Tibial artery (tissue), 4 donors: ENCODE measurements around the gene PTPN22.

Source experiments
- DNase-seq, 2 donors: peaks; one replicate each; pipeline ENCODE4 v3.0.0-alpha.2; 2019
- H3K27ac ChIP-seq, 2 donors: fragments of 200-600 bp; sonication (generic) in 1 of 2; 1 replicate in 1 of 2; 2 replicates in 1 of 2; pipeline ENCODE4 v1.5.1; 2018 to 2019; ENCODE audit warnings: mild to moderate bottlenecking in 1 of 2
- H3K27me3 ChIP-seq, 2 donors: fragments of 200-600 bp; sonication (generic) in 1 of 2; one replicate each; pipeline versions ENCODE4 v1.5.1 to v1.6.0; 2016 to 2019
- H3K36me3 ChIP-seq, 3 donors: fragments of 200-600 bp; sonication (generic) in 2 of 3; one replicate each; pipeline ENCODE4 v1.5.1; 2016 to 2019; ENCODE audit warnings: mild to moderate bottlenecking in 2 of 3
- H3K4me1 ChIP-seq, 4 donors: fragments of 200-600 bp; sonication (generic) in 2 of 4; 1 replicate in 3 of 4; 2 replicates in 1 of 4; pipeline ENCODE4 v1.5.1; 2016 to 2019
- H3K4me3 ChIP-seq, 2 donors: fragments of 200-600 bp; sonication (generic) in 1 of 2; 1 replicate in 1 of 2; 2 replicates in 1 of 2; pipeline ENCODE4 v1.5.1; 2018 to 2019; ENCODE audit warnings: mild to moderate bottlenecking in 2 of 2
- H3K9me3 ChIP-seq, 3 donors: fragments of 200-600 bp; sonication (generic) in 1 of 3; one replicate each; pipeline ENCODE4 v1.5.1; 2016 to 2019
- intact Hi-C: fragments of 100-400 bp; cut with DNase I; formaldehyde crosslinking; loops from one replicate; pipeline ENCODE4 v1.15.0; 2023; ENCODE audit warnings: low total_unique reads
- TF ChIP-seq, protein P1 (sequence below), 2 experiments: fragments of 200-600 bp in 1 of 2; fragments of 450-650 bp in 1 of 2; IDR thresholded peaks; one replicate each; pipeline ENCODE4 v1.5.1; 2017 to 2019; ENCODE audit warnings: antibody characterized with exemption in 2 of 2, mild to moderate bottlenecking in 1 of 2, moderate library complexity in 1 of 2

PTPN22 gene

DNA sequence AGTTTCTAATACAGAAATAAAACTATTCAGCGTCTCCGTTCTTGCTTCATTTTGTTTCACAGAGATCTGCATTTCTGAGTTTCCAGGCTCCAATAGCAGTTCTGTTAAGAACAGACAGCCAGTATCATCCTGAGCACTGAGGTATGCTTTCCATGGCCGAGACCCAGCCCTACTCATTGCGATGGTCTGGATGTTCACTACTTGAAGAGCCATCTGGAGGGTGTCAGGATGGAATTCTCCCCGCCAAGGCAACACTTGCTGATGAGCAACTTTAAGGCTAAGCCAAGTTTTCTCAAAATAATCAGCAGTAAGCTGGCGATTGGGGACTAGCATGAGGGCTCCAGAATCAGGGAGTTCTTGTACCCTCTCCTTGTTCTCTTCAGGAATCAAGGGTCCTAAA lies 23.6 kb upstream of the PTPN22 start:
- Histone ChIP-seq H3K4me3 (no peak overlapping the region), H3K27ac (no peak overlapping the region), H3K27me3 (no peaks in the 10 kb centered on the region), H3K9me3 (no peaks in the 10 kb centered on the region), H3K36me3 (peaks cover 35 to 56% (median 42%) of the 10 kb centered on the region in 3 donors), H3K4me1 (peaks cover 0 to 15% (median 4%) of the 10 kb centered on the region in 4 donors)
- DNase-seq: no peak
- TF ChIP-seq, protein P1, sequence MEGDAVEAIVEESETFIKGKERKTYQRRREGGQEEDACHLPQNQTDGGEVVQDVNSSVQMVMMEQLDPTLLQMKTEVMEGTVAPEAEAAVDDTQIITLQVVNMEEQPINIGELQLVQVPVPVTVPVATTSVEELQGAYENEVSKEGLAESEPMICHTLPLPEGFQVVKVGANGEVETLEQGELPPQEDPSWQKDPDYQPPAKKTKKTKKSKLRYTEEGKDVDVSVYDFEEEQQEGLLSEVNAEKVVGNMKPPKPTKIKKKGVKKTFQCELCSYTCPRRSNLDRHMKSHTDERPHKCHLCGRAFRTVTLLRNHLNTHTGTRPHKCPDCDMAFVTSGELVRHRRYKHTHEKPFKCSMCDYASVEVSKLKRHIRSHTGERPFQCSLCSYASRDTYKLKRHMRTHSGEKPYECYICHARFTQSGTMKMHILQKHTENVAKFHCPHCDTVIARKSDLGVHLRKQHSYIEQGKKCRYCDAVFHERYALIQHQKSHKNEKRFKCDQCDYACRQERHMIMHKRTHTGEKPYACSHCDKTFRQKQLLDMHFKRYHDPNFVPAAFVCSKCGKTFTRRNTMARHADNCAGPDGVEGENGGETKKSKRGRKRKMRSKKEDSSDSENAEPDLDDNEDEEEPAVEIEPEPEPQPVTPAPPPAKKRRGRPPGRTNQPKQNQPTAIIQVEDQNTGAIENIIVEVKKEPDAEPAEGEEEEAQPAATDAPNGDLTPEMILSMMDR (IDR thresholded peaks at IDR 0.05): no peak
- intact Hi-C loops: loop anchor here (10.0 kb wide), 1 partner anchor 50 kb away; no protein-coding TSS in a partner anchor

DNA sequence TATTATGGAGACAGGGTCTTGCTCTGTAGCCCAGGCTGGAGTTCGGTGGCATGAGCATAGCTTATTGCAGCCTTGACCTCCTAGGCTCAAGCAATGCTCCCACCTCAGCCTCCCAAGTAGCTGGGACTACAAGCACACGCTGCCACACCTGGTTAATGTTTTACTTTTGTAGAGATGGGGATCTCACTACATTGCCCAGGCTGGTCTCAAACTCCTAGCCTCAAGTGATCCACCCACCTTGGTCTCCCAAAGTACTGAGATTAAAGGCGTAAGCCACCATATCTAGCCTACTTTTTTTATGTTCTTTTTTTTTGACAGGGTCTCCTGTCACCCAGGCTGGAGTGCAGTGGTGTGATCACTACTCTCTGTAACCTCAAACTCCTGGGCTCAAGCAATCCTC lies 21.8 kb upstream of the PTPN22 start:
- TF ChIP-seq, protein P1 (IDR thresholded peaks at IDR 0.05): no peak
- H3K9me3 ChIP-seq: no peaks in the 10 kb centered on the region
- no peak for DNase-seq
- H3K4me3 ChIP-seq: no peak overlapping the region
- intact Hi-C loops: loop anchor here (10.0 kb wide), 1 partner anchor 48 kb away; no protein-coding TSS in a partner anchor
- H3K27me3 ChIP-seq: no peaks in the 10 kb centered on the region
- H3K27ac ChIP-seq: no peak overlapping the region
- H3K4me1 ChIP-seq: peaks cover 0 to 3% (median 0%) of the 10 kb centered on the region in 4 donors
- H3K36me3 ChIP-seq: peaks cover 34 to 48% (median 40%) of the 10 kb centered on the region in 3 donors

DNA sequence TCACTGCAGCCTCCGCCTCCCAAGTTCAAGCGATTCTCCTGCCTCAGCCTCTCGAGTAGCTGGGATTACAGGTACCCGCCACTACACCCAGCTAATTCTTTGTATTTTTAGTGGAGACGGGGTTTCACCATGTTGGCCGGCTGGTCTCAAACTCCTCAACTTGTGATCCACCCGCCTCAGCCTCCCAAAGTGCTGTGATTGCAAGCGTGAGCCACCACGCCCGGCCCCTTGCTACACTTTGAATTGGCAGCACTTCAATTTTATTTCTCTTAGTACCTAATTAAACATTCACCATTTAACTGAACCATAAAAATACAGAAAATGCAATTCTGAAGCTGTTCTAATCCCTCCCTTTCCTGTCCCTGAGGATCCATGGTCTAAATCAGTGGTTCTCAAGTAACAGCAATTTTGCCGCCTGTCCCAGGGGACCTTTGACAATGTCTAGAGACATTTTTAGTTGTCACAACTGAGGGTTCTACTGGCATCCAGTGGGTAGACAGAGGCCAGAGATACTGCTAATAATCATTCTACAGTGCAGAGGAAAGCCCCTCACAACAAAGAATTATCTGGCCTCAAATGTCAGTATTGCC lies 20.2 kb upstream of the PTPN22 start:
- Histone ChIP-seq H3K4me3 (no peak overlapping the region), H3K4me1 (no peaks in the 10 kb centered on the region), H3K27me3 (no peaks in the 10 kb centered on the region), H3K36me3 (peaks cover 18 to 33% (median 26%) of the 10 kb centered on the region in 3 donors), H3K9me3 (no peaks in the 10 kb centered on the region), H3K27ac (no peak overlapping the region)
- intact Hi-C loops: loop anchor here (10.0 kb wide), 1 partner anchor 47 kb away; no protein-coding TSS in a partner anchor
- DNase-seq: no peak
- TF ChIP-seq, protein P1 (IDR thresholded peaks at IDR 0.05): no peak

DNA sequence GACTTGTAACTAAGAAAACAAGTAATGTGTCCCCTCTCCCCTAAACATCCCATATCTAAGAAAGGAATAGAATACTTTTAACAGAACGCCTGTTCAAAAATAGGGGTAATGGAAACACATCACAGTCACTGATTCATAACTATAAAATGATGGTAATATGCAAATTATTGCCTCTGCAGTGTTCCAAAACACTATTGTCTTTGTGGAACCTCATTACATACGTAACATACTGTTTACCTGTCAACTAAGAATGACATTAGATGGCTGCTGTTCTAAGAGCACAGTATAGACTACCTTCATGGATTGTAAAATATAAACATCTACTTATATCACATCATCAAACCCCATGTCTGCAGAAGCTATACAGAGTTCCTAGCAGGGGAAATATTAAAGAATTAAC lies 19.3 kb upstream of the PTPN22 start:
- Histone ChIP-seq H3K9me3 (no peaks in the 10 kb centered on the region), H3K4me1 (no peaks in the 10 kb centered on the region), H3K36me3 (peaks cover 9 to 24% (median 17%) of the 10 kb centered on the region in 3 donors), H3K27me3 (no peaks in the 10 kb centered on the region), H3K4me3 (no peak overlapping the region), H3K27ac (no peak overlapping the region)
- intact Hi-C loops: loop anchor here (10.0 kb wide), 1 partner anchor 46 kb away; no protein-coding TSS in a partner anchor
- DNase-seq: no peak
- TF ChIP-seq, protein P1 (IDR thresholded peaks at IDR 0.05): no peak

DNA sequence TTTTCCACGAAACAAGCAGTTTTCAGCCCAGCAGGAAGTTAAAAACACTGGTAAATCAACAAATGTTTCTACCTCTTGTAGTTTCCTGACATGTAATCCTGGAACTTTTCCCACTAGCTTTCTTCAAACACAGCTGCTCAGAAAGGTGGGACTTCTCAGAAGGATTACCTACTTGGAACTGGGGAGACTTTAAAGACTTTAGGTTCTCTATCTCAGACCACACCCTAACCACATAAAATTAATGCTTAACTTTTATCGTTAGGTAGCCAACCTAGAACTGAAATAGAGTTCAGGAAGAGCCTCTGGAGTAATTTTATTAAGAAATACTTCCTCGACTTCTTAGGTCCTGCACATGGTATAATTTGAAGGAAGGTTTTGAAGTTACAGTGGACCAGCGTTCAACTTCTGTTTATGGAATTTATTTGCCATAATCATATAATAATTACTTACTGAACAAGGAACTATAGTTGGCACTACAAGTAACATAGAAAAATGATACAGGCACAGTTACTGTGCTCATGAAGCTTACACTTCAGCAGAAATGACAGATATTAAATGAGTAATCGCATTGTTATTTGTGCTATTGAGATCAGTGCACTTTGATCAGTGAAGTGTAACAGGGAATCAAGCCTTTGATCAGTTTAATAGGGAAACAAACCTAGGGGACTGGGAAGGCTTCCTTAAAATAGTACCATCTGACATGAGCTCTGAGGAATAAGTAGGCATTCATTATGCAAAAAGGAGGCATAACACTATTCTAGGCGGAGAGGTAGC lies 16.1 kb upstream of the PTPN22 start, which contains the start of gene BCL2L15:
TSS of gene BCL2L15 (minus strand) at position 180 of the 774 bp plus-strand sequence. CDS start 206 bp downstream, outside the sequence.
- Histone ChIP-seq H3K36me3 (no peaks in the 10 kb centered on the region), H3K27me3 (no peaks in the 10 kb centered on the region), H3K27ac (no peak within 1 kb of the TSS), H3K9me3 (no peaks in the 10 kb centered on the region), H3K4me3 (no peak within 1 kb of the TSS), H3K4me1 (no peaks in the 10 kb centered on the region)
- TF ChIP-seq, protein P1 (IDR thresholded peaks at IDR 0.05): no peak
- no peak for DNase-seq
- intact Hi-C loops: no loop called here
